Activated naive CD8-positive, alpha-beta T cell (primary cell): ENCODE data around the gene OR6J1.
"Not testable (repeated sequence)": the region's sequence is repeated elsewhere in the genome, so short reads cannot be mapped to it uniquely, and the experiment has no call there.

Source experiments
- H3K27ac Mint-ChIP-seq: one replicate; pipeline ENCODE4 v1.8.0; 2021; ENCODE audit warnings: mixed read lengths
- H3K27me3 Mint-ChIP-seq: one replicate; pipeline ENCODE4 v1.8.0; 2021; ENCODE audit warnings: mixed read lengths
- H3K36me3 Mint-ChIP-seq: one replicate; pipeline ENCODE4 v1.8.0; 2021; ENCODE audit warnings: mixed read lengths
- H3K4me1 Mint-ChIP-seq: one replicate; pipeline ENCODE4 v1.8.0; 2021; ENCODE audit warnings: low read depth, mixed read lengths
- H3K4me3 Mint-ChIP-seq: one replicate; pipeline ENCODE4 v1.8.0; 2021; ENCODE audit warnings: mild to moderate bottlenecking, mixed read lengths
- H3K9me3 Mint-ChIP-seq: one replicate; pipeline ENCODE4 v1.8.0; 2021; ENCODE audit warnings: low read depth, mixed read lengths

Gene OR6J1

GRCh38 chr14:22644305-22644635 lies at the start of gene OR6J1:
OR6J1 (minus strand) TSS chr14:22644352; CDS start chr14:22634811, 9,541 bp downstream.
- H3K27ac Mint-ChIP-seq, result no peak within 1 kb of the TSS

DNA sequence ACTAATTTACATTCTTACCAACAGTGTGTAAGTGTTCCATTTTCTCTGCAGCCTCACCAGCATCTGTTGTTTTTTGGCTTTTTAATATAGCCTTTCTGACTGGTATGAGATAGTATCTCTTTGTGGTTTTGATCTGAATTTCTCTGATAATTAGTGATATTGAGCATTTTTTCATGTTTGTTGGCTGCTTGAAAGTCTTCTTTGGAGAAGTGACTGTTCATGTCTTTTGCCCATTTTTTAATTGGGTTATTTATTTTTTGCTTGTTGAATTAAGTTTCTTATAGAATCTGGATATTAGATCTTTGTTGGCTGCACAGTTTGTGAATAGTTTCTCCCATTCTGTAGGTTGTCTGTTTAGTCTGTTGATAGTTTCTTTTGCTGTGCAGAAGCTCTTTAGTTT lies 48.0 kb upstream of the OR6J1 start:
- Mint-ChIP-seq H3K27ac (no peak overlapping the region), H3K4me1 (no peaks in the 10 kb centered on the region), H3K4me3 (no peak overlapping the region), H3K9me3 (peaks cover 13% of the 10 kb centered on the region), H3K36me3 (peaks cover 9% of the 10 kb centered on the region), H3K27me3 (peaks cover 14% of the 10 kb centered on the region)

More at GRCh38 chr14:22644305-22644635, at the start of gene OR6J1:
- H3K27me3 Mint-ChIP-seq, result no peaks in the 10 kb centered on the region
- H3K36me3 Mint-ChIP-seq, result no peaks in the 10 kb centered on the region
- no peaks in the 10 kb centered on the region for H3K9me3 Mint-ChIP-seq
- peaks cover 2% of the 10 kb centered on the region for H3K4me1 Mint-ChIP-seq
- H3K4me3 Mint-ChIP-seq, result no peak within 1 kb of the TSS

DNA sequence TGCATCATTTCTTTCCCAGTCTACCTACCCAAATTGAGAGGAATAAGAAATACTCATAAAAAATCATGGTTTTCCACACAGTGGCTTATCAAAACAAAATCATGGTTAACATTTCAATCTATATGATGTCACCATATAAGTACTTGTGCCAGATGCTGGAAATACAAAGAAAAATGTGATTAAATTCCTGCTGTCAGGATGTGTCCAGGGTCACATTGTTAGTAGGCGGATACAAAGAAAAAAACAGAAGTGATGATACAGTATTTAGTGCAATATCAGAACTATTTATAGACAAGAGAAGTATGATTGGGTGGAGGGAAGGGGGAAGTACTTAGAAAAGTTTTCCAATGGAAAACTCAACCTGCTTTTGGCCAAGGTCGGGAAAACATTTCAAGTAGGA lies 47.0 kb upstream of the OR6J1 start:
- Mint-ChIP-seq H3K4me1 (no peaks in the 10 kb centered on the region), H3K4me3 (no peak overlapping the region), H3K36me3 (peaks cover 11% of the 10 kb centered on the region), H3K27ac (no peak overlapping the region), H3K27me3 (peaks cover 12% of the 10 kb centered on the region), H3K9me3 (peaks cover 13% of the 10 kb centered on the region)

- Mint-ChIP-seq H3K27ac (no peak overlapping the region), H3K4me1 (no peaks in the 10 kb centered on the region), H3K4me3 (no peak overlapping the region), H3K36me3 (peaks cover 11% of the 10 kb centered on the region), H3K27me3 (peaks cover 13% of the 10 kb centered on the region), H3K9me3 (peaks cover 13% of the 10 kb centered on the region)
These were observed 45.0 kb upstream of the OR6J1 start for GRCh38 chr14:22689199-22689598.

DNA sequence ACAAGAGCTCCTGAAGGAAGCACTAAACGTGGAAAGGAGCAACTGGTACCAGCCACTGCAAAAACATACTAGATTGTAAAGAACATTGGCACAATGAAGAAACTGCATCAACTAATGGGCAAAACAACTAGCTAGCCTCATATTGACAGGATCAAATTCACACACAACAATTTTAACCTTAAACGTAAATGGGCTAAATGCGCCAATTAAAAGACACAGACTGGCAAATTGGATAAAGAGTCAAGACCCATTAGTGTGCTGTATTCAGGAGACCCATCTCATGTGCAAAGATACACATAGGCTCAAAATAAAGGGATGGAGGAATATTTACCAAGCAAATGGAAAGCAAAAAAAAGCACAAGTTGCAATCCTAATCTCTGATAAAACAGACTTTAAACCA lies 43.8 kb upstream of the OR6J1 start:
- not testable (repeated sequence) for H3K27me3 Mint-ChIP-seq

DNA sequence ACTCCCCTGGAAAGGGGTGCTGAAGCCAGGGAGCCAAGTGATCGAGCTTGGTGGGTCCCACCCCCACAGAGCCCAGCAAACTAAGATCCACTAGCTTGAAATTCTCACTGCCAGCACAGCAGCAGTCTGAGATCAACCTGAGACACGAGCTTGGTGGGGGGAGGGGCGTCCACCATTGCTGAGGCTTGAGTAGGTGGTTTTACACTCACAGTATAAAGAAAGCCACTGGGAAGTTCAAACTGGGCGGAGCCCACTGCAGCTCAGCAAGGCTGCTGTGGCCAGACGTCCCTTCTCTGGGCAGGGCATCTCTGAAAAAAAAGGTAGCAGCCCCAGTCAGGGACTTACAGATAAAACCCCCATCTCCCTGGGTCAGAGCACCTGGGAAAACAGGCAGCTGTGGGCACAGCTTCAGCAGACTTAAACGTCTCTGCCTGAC lies 42.0 kb upstream of the OR6J1 start:
- H3K27me3 Mint-ChIP-seq, result peaks cover 12% of the 10 kb centered on the region
- H3K4me3 Mint-ChIP-seq, H3K4me1 Mint-ChIP-seq, H3K9me3 Mint-ChIP-seq, H3K27ac Mint-ChIP-seq, H3K36me3 Mint-ChIP-seq: not testable (repeated sequence)

More for the DNA sequence above, 43.8 kb upstream of the OR6J1 start:
- not testable (repeated sequence) for H3K4me1 Mint-ChIP-seq, H3K9me3 Mint-ChIP-seq, H3K27ac Mint-ChIP-seq, H3K4me3 Mint-ChIP-seq
- H3K36me3 Mint-ChIP-seq, result peaks cover 11% of the 10 kb centered on the region

GRCh38 chr14:22685467-22685866 lies 41.3 kb upstream of the OR6J1 start:
- H3K4me1 Mint-ChIP-seq, result no peaks in the 10 kb centered on the region
- H3K9me3 Mint-ChIP-seq, result no peaks in the 10 kb centered on the region
- H3K27me3 Mint-ChIP-seq, result peaks cover 11% of the 10 kb centered on the region
- H3K4me3 Mint-ChIP-seq, result no peak overlapping the region
- no peak overlapping the region for H3K27ac Mint-ChIP-seq
- peaks cover 6% of the 10 kb centered on the region for H3K36me3 Mint-ChIP-seq

DNA sequence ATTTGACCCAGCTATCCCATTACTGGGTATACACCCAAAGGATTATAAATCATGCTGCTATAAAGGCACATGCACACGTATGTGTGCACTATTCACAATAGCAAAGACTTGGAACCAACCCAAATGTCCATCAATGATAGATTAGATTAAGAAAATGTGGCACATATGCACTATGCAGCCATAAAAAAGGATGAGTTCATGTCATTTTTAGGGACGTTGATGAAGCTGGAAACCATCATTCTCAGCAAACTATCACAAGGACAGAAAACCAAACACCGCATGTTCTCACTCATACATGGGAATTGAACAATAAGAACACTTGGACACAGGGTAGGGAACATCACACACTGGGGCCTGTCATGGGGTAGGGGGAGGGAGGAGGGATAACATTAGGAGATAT lies 39.3 kb upstream of the OR6J1 start:
- H3K4me1 Mint-ChIP-seq, H3K27ac Mint-ChIP-seq, H3K36me3 Mint-ChIP-seq, H3K9me3 Mint-ChIP-seq, H3K4me3 Mint-ChIP-seq: not testable (repeated sequence)
- H3K27me3 Mint-ChIP-seq, result peaks cover 19% of the 10 kb centered on the region

DNA sequence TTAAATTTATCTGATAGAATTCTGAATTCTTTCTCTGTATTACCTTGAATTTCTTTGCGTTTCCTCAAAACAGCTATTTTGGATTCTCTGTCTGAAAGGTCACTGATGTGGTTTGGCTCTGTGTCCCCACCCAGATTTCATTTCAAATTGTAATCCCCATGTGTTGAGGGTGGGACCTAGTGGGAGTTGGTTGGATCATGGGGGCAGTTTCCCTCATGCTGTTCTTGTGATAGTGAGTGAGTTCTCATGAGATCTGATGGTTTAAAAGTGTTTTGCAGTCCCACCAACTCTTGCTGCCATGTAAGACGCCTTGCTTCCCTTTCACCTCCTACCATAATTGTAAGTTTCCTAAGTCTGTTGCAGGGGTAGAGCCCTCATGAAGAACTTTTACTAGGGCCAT lies 34.1 kb upstream of the OR6J1 start:
- Mint-ChIP-seq H3K27me3 (peaks cover 20% of the 10 kb centered on the region), H3K27ac (no peak overlapping the region), H3K4me3 (no peak overlapping the region), H3K9me3 (no peaks in the 10 kb centered on the region), H3K4me1 (no peaks in the 10 kb centered on the region), H3K36me3 (peaks cover 3% of the 10 kb centered on the region)

- H3K4me3 Mint-ChIP-seq, H3K27ac Mint-ChIP-seq, H3K9me3 Mint-ChIP-seq, H3K36me3 Mint-ChIP-seq, H3K4me1 Mint-ChIP-seq: not testable (repeated sequence)
- H3K27me3 Mint-ChIP-seq, result peaks cover 15% of the 10 kb centered on the region
These were observed 33.4 kb upstream of the OR6J1 start for GRCh38 chr14:22677551-22677950.

GRCh38 chr14:22671622-22672021 lies 27.5 kb upstream of the OR6J1 start:
- Mint-ChIP-seq H3K27ac (no peak overlapping the region), H3K9me3 (no peaks in the 10 kb centered on the region), H3K27me3 (peaks cover under 1% of the 10 kb centered on the region), H3K4me1 (peaks cover 3% of the 10 kb centered on the region), H3K36me3 (peaks cover under 1% of the 10 kb centered on the region), H3K4me3 (no peak overlapping the region)

DNA sequence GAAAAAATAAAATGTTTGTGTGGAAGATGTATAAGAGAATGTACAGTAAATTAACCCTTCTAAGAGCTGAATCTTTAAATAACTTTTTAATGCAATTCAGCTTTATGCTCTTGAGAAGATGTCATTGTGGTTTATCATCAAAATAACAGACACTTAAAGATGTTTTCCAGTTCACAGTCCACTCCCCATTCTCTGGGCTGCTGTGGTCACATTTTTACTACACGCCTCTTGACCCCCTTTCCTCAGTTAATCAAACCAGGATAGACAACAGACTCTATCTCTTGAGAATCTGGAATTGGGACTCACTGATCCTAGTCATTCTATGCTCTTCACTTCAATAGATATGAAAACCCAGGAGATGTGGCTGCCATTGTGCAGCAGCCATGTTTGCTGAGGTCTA lies 24.7 kb upstream of the OR6J1 start:
- peak overlapping the region; percentile 56 for H3K27ac Mint-ChIP-seq
- H3K4me1 Mint-ChIP-seq, result peaks cover 3% of the 10 kb centered on the region
- H3K9me3 Mint-ChIP-seq, result no peaks in the 10 kb centered on the region
- no peaks in the 10 kb centered on the region for H3K27me3 Mint-ChIP-seq
- no peak overlapping the region for H3K4me3 Mint-ChIP-seq
- H3K36me3 Mint-ChIP-seq, result no peaks in the 10 kb centered on the region

- no peak overlapping the region for H3K4me3 Mint-ChIP-seq
- no peaks in the 10 kb centered on the region for H3K36me3 Mint-ChIP-seq
- H3K4me1 Mint-ChIP-seq, result peaks cover 3% of the 10 kb centered on the region
- no peaks in the 10 kb centered on the region for H3K27me3 Mint-ChIP-seq
- H3K27ac Mint-ChIP-seq, result no peak overlapping the region
- no peaks in the 10 kb centered on the region for H3K9me3 Mint-ChIP-seq
These were observed 24.3 kb upstream of the OR6J1 start for GRCh38 chr14:22668417-22668816.

DNA sequence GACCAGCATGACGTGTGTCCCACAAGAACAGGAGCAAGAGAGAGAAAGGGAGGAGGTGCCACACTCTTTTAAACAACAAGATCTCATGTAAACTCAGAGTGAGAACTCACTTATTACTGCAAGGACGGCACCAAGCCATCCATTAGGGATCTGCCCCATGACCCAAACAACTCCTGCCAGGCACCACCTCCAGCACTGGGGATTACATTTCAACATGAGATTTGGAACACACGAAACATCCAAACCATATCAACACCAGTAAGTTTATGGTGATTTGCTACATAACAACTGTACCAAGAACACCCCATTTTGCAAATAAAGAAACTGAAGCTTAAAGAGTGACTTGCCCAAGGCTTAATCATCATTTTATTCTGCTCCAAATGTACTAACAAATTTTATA lies 23.7 kb upstream of the OR6J1 start:
- Mint-ChIP-seq H3K4me3 (no peak overlapping the region), H3K27me3 (no peaks in the 10 kb centered on the region), H3K27ac (no peak overlapping the region), H3K4me1 (peaks cover 3% of the 10 kb centered on the region), H3K36me3 (no peaks in the 10 kb centered on the region), H3K9me3 (no peaks in the 10 kb centered on the region)

DNA sequence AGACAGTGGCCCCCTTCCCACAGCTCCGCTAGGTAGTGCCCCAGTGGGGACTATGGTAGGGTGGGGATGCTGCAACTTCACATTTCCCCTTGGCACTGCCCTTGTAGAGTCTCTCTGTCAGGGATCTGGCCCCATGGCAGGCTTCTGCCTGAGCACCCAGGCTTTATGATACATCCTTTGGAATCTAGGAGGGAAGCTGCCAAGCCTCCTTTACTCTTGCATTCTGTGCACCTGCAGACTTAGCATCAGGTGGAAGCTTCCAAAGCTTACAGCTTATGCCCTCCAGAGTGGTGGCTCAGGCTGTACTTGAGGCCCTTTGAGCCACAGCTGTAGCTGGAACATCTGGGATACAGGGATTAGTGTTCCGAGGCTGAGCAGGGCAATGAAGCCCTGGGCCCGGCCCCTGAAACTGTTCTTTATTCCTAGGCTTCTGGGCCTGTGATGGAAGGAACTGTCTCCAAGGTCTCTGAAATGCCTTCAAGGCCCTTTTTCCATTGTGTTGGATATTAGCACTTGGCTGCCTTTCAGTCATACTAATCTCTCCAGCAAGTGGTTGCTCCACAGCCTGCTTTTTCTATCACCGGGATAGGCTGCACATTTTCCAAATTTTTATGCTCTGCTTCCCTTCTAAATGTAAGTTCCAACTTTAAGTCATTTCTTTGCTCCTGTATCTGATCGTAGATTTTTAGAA lies 22.2 kb upstream of the OR6J1 start:
- Mint-ChIP-seq H3K4me3 (no peak overlapping the region), H3K9me3 (no peaks in the 10 kb centered on the region), H3K4me1 (peaks cover 3% of the 10 kb centered on the region), H3K36me3 (no peaks in the 10 kb centered on the region), H3K27ac (no peak overlapping the region), H3K27me3 (no peaks in the 10 kb centered on the region)

- H3K36me3 Mint-ChIP-seq, result no peaks in the 10 kb centered on the region
These were observed 20.1 kb upstream of the OR6J1 start for GRCh38 chr14:22664261-22664660.

More at GRCh38 chr14:22664261-22664660, 20.1 kb upstream of the OR6J1 start:
- Mint-ChIP-seq H3K4me1 (peaks cover 3% of the 10 kb centered on the region), H3K9me3 (no peaks in the 10 kb centered on the region), H3K27me3 (no peaks in the 10 kb centered on the region), H3K4me3 (no peak overlapping the region), H3K27ac (no peak overlapping the region)
